HG02981 (cell line): Measurements from ENCODE around the gene CDH1.

Experiments
- ATAC-seq: cut with Tn5 transposase; IDR thresholded peaks from one replicate; pipeline ENCODE4 v1.9.1; 2021; ENCODE audit warnings: mild to moderate bottlenecking, moderate library complexity; ENCODE audit not compliant: unreplicated experiment

Gene CDH1

DNA sequence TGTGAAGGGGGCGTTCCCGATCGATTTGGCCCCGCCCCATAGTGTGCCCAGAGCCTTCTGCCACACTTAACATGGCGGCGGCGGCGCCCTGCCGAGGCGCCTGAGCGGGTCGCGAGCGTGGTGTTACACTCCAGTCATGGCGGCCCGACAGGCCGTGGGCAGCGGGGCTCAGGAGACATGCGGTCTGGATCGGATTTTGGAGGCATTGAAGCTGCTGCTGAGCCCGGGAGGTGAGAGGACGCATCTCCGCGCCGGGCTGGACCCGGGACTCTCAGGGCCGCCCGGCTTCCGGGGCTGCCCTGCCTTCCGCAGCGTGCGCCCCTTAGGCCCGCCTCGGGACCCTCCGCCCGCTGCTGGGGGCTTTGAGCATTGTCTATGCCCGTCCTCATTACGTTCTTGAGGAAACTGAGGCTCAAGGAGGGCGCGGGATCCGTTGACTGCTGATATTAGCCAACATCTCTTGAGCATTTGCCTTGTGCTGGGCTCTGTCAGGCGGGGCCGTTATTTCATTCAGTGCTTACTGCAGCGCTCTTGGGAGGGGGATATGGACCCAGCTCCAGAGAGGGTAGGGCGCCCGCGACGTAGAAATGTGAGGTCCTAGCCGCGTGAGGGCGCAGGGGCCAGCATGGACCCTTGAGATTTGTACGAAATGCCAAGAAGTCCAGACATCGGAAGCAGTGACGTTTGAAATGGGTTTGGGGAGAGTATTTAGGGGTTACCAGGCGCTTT, 106.6 kb downstream of the CDH1 start, which contains the start of gene TANGO6:
Gene TANGO6, plus strand, starts transcription at position 50 of the 729 bp plus-strand sequence. Its CDS starts 87 bp downstream, at position 137.
- ATAC-seq = peak; percentile 87

DNA sequence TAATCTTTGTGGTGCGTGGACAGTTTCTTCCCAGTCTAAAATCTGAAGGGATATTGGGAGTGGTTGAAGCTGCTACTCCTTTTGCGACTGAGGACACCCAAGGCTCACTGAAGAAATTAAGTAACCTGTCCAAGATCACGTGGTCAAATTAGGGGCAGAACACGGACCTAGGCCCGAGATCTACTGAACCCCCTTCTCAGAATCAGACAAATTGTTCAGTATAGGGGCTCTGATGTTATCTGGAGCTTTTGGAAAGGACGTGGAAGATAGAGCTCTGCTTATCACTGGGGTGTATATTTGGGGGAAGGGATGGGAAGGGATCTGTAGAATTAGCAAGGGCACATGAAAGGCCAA, 107.1 kb downstream of the CDH1 start:
- ATAC-seq = no peak

DNA sequence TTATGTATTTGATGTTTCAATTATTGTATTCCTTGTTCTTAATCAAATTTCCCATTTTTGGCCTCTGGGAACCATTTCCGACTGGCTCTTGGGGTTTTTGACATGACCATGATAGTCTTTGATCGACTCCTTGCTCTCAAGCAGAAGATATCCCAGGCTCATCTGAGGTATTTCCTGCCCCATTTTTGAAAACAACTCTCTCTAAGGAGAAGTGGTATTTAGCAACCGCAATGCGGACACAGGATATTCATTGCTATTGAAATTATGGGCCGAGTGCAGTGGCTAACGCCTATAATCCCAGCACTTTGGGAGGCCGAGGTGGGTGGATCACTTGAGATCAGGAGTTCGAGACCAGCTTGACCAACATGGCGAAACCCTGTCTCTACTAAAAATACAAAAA, 111.7 kb downstream of the CDH1 start:
- ATAC-seq = no peak

DNA sequence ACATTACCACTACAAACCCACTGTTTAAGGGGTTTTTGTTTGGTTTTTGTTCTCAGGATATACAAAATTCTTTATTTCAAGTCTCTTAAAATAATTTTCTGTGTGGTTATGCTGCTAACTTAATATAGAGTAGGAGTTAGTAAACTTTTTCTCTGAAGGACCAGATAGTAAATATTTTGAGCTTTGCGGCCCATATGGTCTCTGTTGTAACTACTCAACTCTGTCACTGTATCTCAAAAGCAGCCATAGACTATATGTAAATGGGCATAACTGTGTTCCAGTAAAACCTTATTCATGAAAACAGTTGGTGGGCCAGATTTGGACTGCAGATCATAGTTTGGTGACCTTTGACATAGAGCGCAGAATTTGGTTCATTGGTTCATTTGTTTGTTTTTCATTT, 113.4 kb downstream of the CDH1 start:
- ATAC-seq = no peak

DNA sequence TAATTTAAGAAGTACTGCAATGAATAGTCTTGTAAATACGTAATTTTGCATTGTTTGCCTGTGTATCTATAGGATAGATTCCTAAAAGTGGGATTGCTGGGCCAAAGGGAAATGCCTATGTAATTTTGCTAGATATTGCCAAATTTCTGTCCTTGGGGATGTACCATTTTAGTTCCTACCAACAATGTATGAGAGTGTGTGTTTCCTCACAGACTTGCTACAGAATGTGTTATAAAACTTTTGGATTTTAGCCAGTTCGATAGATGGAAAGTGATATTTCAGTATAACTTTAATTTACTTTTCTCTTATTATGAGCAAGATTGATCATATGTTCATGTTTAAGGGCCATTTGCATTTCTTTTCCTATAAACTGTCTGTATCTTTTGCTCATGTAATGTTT, 114.5 kb downstream of the CDH1 start:
- ATAC-seq = no peak

DNA sequence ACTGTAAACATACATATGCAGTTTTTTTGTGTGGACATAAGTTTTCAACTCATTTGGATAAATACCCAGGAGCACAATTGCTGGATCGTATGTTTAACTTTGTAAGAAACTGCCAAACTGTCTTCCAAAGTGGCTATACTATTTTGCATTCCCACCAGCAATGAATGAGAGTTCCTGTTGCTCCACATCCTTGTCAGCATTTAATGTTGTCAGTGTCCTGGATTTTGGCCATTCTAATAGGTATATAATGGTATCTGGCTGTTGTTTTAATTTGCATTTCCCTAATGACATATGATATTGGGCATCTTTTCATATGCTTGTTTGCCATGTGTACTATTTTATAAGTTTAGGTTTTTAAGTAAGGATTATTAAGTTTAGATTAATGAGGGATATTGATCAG, 120.4 kb downstream of the CDH1 start:
- ATAC-seq = no peak

DNA sequence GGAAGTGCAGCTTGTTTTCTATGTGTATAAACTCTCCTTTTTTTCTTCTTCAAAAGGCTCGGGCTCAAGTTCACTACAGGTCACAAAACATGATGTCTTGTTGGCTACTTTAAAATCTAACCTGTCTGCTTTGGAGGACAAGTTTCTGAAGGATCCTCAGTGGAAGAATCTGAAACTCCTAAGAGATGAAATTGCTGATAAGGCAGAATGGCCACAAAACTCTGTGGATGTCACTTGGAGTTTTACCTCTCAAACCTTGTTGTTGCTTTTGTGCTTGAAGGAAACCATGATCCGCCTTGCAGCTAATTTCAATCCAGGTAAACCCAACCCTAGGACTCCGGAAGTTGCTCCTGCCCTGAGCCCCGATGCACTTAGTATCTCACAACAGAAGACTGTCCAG, 122.7 kb downstream of the CDH1 start:
- no peak for ATAC-seq

DNA sequence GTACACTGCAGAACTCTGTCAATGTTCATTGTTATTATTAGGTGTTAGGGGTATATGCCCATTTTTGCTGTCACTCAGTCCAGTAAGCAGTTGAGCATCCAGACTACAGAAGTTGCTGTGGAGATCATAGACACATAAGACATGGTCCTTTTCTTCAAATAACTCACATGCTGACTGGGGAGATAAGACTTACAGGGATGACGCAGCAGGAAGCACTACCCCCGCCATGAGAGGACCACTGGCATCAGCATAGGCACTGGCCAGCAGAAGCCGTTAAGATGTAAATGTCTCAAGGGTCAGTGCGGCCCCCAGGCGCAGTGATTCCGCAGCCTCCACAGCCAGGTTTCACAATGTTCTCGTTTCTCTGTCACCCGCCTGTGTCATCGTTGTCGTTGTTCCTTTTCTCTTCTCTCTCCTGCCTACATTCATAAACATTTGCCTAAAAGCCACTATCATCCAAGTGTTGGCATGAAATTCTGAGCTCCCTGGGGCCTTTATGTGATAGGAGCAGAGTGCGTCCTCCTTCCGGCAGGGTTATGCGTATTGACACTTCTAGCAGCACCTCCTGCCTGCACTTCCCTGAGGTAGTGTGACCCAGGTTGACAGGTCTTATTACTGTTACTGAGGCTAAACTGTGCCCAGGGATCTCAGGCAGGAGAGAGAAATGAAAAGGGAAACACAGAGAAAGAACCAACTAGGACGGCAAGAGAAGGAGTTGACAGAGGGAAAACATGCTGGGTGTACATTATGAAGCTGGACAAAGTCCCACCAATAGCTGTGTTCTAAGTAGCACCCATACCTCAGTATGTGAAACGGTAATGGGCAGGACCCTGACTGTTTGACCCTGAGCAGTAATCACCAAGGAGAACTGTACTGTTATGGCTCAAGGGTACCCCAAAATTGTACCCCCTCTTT, 124.1 kb downstream of the CDH1 start:
- ATAC-seq = no peak

DNA sequence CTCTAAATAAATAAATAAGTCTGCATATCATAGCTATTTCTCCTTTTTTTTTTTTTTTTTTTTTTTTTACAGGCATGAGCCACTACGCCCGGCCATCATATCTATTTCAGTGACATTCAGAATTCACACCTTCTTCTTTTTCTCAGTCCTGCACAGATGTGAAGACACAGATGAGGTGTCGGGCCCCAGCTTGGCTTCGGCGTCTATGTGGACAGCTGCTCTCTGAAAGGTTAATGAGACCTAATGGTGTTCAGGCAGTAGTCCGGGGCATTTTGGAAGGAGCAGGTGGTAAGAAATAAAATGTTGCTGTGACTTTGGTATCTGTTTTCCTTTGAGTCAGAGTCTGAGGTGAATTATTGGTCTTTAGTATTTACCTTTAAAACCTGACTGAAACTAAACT, 129.8 kb downstream of the CDH1 start:
- no peak for ATAC-seq

DNA sequence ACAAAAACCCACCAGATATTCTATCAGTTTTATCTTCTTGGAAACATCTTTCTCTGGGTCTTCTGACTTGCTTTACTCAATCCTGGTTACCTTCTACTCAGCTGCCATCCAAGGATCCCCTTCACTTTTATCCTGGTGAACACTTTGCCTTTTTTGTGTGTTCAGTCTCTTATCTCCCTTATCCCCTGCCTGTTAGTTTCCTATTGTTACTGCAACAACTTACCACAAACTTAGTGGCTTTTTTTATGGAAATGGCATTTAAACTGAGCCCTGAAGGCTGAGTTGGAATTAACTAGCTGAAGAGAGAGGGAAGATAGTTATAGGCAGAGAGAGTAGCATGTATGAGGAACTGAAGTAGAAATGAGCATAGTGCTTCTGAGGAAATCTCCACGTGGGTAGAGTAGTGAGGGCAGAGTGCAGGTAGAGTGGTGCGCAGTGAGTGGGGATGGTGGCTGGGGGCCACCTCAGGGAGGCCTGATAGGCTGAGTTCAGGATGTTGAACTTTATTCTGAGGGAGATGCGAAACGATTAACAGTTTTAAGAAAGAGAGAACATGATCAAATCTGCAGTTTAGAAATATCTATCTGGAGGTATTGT, 132.5 kb downstream of the CDH1 start:
- no peak for ATAC-seq

DNA sequence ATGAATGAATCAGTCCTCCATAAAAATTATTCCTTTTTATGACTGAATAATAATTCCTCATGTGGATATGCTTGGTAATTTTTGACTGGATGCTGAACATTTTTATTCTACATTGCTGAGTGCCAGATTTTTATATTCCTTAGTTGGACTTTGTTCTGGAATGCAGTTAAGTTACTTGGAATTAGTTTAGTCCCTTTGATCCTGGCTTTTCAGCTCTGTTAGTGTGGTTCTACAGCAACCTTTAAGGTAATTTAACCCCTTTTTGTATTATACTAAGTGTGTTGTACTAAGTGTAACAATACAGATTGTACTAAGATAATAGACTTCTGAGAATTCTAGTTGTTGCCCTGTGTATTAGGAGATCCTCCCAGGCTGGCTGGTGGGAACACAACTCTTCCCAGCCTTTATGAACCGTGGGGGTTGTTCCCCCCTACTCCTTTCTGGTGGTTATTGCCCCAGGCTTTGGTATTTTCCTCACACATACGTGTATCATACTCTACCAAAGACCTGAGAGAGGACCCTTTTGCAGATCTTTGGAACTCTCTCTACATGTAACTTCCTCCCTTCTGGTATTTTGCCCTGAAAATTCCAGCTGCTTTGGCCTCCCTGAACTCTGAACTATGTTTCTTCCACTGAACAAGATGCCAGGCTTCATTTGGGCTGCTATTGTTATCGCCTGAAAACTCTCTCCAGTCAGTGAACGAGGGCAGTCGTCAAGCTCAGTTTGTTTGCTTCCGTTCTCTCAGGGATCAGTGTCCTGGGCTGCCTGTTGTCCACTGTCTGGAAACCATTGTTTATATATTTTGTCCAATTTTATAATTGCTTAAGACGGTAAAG, 136.8 kb downstream of the CDH1 start:
- ATAC-seq = no peak

DNA sequence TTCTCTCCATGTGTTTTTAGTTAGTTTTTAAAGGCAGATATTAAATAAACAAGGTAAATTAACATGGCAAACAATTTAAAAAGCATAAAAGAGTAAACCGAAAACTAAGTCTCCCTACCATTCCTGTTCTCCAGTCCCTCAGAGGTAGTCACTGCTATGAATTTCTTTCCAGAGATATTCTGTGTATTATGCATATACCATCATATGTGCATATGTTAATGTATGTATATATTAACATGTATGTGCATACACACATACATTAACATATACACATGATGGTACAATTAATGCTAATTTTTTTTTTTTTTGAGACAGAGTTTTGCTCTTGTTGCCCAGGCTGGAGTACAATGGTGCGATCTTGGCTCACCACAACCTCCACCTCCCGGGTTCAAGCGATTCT, 138.8 kb downstream of the CDH1 start:
- ATAC-seq = no peak

DNA sequence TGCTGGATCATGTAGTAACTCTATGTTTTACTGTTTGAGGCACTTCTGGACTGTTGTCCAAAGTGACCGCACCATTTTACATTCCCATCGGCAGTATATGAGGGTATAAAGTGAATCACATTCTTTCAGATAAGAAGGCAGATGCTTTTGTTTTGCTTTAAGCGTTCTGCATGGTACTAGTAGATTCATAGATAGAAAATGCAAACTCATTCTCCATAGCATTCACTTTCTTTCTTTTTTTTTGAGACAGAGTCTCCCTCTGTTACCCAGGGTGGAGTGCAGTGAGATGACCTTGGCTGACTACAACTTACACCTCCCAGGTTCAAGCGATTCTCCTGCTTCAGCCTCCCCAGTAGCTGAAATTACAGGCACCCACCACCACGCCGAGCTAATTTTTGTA, 146.6 kb downstream of the CDH1 start:
- ATAC-seq = no peak

DNA sequence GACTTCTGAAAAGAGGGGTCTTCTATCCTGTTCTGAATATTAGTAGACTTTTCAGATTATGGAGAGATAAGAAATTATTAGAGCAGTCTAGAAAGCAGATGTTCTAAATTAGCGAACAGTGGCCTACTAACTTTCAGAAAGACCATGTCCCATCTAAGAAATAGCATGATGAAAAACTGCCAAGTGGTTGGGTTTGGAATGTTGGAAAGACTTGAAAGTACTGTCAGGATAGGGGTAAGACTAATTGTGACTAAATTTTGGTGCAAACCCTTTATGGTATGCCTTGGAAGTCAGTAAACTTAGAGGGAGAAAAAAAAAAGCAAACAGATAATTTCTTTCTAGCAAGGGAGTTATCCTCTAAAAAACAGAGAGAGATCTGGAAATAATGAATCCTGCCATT, 147.3 kb downstream of the CDH1 start:
- ATAC-seq = no peak
